Stimulated activated memory B cell treated with anti-CD40 and anti-IgM and Interleukin-4, amounts not matched to agents 10 μg/mL and 1 μg/mL and 100 μg/mL, for 72 hours (primary cell): ENCODE results near the gene DYNLL1.
"Not testable (repeated sequence)": the region's sequence is repeated elsewhere in the genome, so short reads cannot be mapped to it uniquely, and the experiment has no call there.

Source experiments
- ATAC-seq: fragments of 150-1000 bp; cut with Tn5 transposase; 2 replicates; pipeline ENCODE4 v1.10.0; 2021
- H3K27ac Mint-ChIP-seq: one replicate; pipeline ENCODE4 v1.8.0; 2022; ENCODE audit warnings: mild to moderate bottlenecking, mixed read lengths
- H3K27me3 Mint-ChIP-seq: one replicate; pipeline ENCODE4 v1.8.0; 2022; ENCODE audit warnings: mixed read lengths
- H3K36me3 Mint-ChIP-seq: one replicate; pipeline ENCODE4 v1.8.0; 2022; ENCODE audit warnings: mixed read lengths
- H3K4me1 Mint-ChIP-seq: one replicate; pipeline ENCODE4 v1.8.0; 2022; ENCODE audit warnings: mixed read lengths
- H3K4me3 Mint-ChIP-seq: one replicate; pipeline ENCODE4 v1.8.0; 2022; ENCODE audit warnings: mild to moderate bottlenecking, moderate library complexity, mixed read lengths
- H3K9me3 Mint-ChIP-seq: one replicate; pipeline ENCODE4 v1.8.0; 2022; ENCODE audit warnings: mixed read lengths

Gene DYNLL1

GRCh38 chr12:120528861-120529525 lies 33.1 kb downstream of the DYNLL1 start, which contains the start of gene COQ5:
TSS of gene COQ5 (minus strand) at chr12:120529158. CDS start at chr12:120529141, 17 bp downstream.
- Mint-ChIP-seq H3K27me3 (no peaks in the 10 kb centered on the region), H3K4me1 (peaks cover 18% of the 10 kb centered on the region), H3K27ac (peak within 1 kb of the TSS; percentile 97), H3K4me3 (peak within 1 kb of the TSS; percentile 100), H3K9me3 (no peaks in the 10 kb centered on the region), H3K36me3 (no peaks in the 10 kb centered on the region)
- peak; percentile 96 for ATAC-seq

DNA sequence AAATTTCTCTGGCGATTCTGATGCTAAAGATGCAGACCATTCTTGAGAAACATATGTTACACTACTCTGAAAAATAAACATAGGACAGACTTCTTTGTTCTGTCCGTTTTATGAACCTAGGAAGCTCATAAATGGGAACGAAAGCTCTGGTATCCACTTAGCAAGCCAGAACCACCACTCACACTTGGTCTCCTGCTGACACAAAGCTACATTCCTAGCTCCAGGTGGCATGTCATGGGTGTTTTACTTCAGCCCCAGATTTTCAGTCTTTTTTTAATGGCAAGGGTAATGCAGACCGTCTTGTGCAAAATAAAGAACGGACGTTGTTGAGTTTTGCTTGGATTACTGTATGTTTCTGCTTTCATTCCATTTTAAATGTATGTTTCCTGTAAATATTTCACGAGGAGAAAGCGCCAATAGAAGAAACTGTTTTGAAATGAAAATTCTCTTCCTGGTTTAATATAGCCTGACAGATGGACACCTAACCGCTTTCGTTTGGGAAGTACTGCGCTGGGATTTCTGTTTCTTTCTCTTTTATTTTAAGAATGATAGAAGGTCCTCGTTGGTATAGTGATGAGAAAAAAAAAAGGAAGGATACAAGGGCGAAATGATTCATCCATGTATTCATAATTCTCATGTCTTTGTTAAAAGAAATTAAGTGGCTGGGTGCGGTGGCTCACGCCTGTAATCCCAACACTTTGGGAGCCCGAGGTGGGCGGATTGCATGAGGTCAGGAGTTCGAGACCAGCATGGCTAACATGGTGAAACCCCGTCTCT lies 33.9 kb downstream of the DYNLL1 start:
- no peaks in the 10 kb centered on the region for H3K36me3 Mint-ChIP-seq
- ATAC-seq: no peak
- H3K4me1 Mint-ChIP-seq: peaks cover 18% of the 10 kb centered on the region

DNA sequence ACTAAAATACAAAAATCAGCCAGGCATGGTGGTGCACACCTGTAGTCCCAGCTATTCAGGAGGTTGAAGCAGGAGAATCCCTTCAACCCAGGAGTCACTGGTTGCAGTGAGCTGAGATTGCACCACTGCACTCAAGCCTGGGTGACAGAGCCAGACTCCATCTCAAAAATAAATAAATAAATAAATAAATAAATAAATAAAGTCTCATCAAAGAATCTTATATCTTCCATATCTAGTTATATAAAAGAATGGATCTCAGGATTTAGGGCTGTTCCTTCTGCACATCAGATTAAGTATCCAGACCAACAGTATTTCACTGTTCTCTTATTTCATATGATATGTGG lies 34.5 kb downstream of the DYNLL1 start:
- not testable (repeated sequence) for H3K9me3 Mint-ChIP-seq, H3K36me3 Mint-ChIP-seq, ATAC-seq, H3K27ac Mint-ChIP-seq, H3K27me3 Mint-ChIP-seq
- H3K4me3 Mint-ChIP-seq: peak overlapping the region; percentile 100
- H3K4me1 Mint-ChIP-seq: peaks cover 18% of the 10 kb centered on the region

More for the DNA sequence above, 33.9 kb downstream of the DYNLL1 start:
- Mint-ChIP-seq H3K27ac (peak overlapping the region; percentile 97), H3K4me3 (peak overlapping the region; percentile 100), H3K9me3 (no peaks in the 10 kb centered on the region), H3K27me3 (no peaks in the 10 kb centered on the region)

GRCh38 chr12:120532701-120533238 lies 36.9 kb downstream of the DYNLL1 start:
- H3K27ac Mint-ChIP-seq: peak overlapping the region; percentile 24

GRCh38 chr12:120534203-120534702 lies 38.3 kb downstream of the DYNLL1 start, which contains the start of gene RNF10:
TSS of gene RNF10 (plus strand) at chr12:120534356. CDS start at chr12:120534812, 456 bp downstream.
- H3K4me1 Mint-ChIP-seq: peaks cover 47% of the 10 kb centered on the region
- H3K36me3 Mint-ChIP-seq: peaks cover 7% of the 10 kb centered on the region
- no peaks in the 10 kb centered on the region for H3K27me3 Mint-ChIP-seq

More at GRCh38 chr12:120532701-120533238, 36.9 kb downstream of the DYNLL1 start:
- Mint-ChIP-seq H3K9me3 (no peaks in the 10 kb centered on the region), H3K27me3 (no peaks in the 10 kb centered on the region), H3K4me1 (peaks cover 39% of the 10 kb centered on the region), H3K36me3 (peaks cover 7% of the 10 kb centered on the region), H3K4me3 (no peak overlapping the region)
- no peak for ATAC-seq

DNA sequence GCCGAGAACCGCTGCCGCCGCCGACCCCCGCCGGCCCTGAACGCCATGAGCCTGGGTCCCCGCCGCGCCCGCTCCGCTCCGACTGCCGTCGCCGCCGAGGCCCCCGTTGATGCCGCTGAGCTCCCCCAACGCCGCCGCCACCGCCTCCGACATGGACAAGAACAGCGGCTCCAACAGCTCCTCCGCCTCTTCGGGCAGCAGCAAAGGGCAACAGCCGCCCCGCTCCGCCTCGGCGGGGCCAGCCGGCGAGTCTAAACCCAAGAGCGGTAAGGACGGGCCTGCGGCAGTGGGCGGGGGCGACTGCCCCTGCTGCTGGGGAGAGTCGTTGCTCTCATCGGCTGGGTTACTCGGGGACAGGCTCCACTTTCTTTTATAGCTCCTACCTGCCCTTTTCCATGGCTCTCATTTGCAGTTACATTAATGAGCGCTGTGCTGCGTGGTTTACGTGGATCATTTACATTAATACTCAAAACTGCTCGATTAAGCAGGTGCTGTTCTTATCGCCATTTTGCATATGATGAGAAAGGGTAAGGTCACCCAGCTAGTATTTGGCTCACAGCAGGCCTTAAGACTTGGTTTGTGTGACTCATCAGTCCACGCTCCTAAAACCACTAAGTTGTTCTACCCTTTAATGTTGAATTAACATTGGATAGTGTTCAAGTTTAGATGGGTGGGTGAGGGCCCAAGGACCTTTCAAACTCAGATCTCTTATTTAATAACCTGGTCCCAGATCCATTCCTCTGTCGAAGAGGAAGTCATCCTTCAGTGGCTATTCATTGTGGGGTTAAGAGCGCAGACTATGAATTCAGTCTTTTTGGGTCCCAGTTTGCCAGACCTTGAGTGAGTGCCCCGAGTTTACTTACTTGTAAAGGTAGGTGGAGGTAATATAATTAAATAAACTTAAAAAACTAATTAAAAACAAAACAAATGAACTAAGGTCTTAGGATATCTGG lies 39.1 kb downstream of the DYNLL1 start:
- peaks cover 45% of the 10 kb centered on the region for H3K4me1 Mint-ChIP-seq

More at GRCh38 chr12:120534203-120534702, 38.3 kb downstream of the DYNLL1 start, which contains the start of gene RNF10:
- Mint-ChIP-seq H3K27ac (peak within 1 kb of the TSS; percentile 99), H3K4me3 (peak within 1 kb of the TSS; percentile 99), H3K9me3 (no peaks in the 10 kb centered on the region)
- ATAC-seq: peak; percentile 90

GRCh38 chr12:120536064-120536791 lies 40.3 kb downstream of the DYNLL1 start:
- Mint-ChIP-seq H3K4me1 (peaks cover 55% of the 10 kb centered on the region), H3K9me3 (no peaks in the 10 kb centered on the region), H3K36me3 (peaks cover 7% of the 10 kb centered on the region), H3K27me3 (no peaks in the 10 kb centered on the region), H3K4me3 (peak overlapping the region; percentile 99), H3K27ac (peak overlapping the region; percentile 63)
- no peak for ATAC-seq

More for the DNA sequence above, 39.1 kb downstream of the DYNLL1 start:
- Mint-ChIP-seq H3K4me3 (peak overlapping the region; percentile 99), H3K27ac (peak overlapping the region; percentile 99), H3K36me3 (peaks cover 7% of the 10 kb centered on the region), H3K27me3 (no peaks in the 10 kb centered on the region), H3K9me3 (no peaks in the 10 kb centered on the region)
- peak; percentile 73 for ATAC-seq

GRCh38 chr12:120537856-120538220 lies 41.9 kb downstream of the DYNLL1 start:
- H3K36me3 Mint-ChIP-seq: peaks cover 7% of the 10 kb centered on the region
- H3K4me3 Mint-ChIP-seq: peak overlapping the region; percentile 99
- no peak for ATAC-seq
- no peaks in the 10 kb centered on the region for H3K9me3 Mint-ChIP-seq
- H3K27me3 Mint-ChIP-seq: no peaks in the 10 kb centered on the region
- H3K4me1 Mint-ChIP-seq: peaks cover 60% of the 10 kb centered on the region
- H3K27ac Mint-ChIP-seq: peak overlapping the region; percentile 77

DNA sequence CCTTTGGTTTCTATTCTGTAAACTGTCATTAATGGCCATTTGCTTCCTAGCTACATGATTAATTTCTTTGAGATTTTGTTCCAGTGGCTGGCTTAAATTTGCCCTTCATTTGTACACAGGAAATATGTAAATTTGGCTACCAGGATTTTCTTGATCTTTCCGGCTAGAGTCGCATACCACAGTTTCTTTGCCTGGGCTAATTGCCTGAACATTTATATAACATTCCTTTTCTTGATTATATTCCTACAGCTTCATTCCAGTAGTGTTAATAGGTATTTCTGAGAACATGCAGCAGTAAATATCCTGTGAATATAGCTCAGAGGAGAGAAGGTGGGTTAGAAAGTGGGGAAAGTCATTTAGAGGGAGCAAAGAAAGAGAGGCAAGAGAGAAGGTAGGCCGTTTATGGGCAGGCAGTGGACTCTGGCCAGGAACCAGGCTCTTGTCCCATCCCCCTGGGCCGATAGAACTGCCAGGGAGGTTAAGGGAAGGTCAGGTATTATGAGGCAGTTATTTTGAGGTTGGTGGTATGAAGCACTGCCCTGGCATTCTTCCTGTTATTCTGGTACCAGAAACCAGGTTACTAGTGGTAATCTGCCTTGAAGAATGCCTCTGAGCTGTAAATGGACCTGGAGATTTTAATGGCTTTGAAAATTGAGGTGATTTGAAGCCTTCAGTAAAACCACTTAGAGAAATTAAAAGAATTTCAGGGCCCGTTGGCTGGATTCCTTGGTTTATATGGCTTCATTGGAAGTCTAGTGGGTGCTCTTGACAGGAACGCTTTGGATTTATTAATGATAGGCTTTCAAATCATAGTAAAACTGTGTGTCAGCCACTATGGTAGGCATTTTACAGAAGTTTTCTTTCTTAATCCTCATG lies 42.6 kb downstream of the DYNLL1 start:
- peak overlapping the region; percentile 77 for H3K27ac Mint-ChIP-seq
- H3K4me1 Mint-ChIP-seq: peaks cover 60% of the 10 kb centered on the region
- peaks cover 7% of the 10 kb centered on the region for H3K36me3 Mint-ChIP-seq
- ATAC-seq: no peak
- H3K27me3 Mint-ChIP-seq: no peaks in the 10 kb centered on the region
- no peaks in the 10 kb centered on the region for H3K9me3 Mint-ChIP-seq
- H3K4me3 Mint-ChIP-seq: peak overlapping the region; percentile 99

DNA sequence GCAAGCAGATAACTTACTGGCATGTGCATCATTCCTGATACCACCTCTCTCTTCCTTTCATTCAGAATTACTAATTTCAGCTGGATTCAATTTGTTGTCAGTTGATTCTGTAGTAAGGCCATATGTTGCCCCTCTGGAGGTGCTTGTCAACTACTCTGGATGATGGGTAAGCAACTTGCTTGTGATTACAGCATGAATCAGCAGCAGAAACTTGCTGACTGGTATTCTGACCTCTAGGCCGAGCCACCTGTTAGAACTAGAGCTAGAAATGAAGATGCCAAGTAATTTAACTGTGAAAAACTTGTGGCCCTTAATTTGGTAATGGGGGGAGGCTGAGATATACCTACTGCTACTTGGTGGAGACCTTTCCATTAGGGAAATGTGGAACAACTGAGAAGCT lies 43.4 kb downstream of the DYNLL1 start:
- no peak for ATAC-seq
- H3K27ac Mint-ChIP-seq: peak overlapping the region; percentile 77
- peaks cover 7% of the 10 kb centered on the region for H3K36me3 Mint-ChIP-seq
- no peak overlapping the region for H3K4me3 Mint-ChIP-seq
- H3K4me1 Mint-ChIP-seq: peaks cover 67% of the 10 kb centered on the region
- no peaks in the 10 kb centered on the region for H3K9me3 Mint-ChIP-seq
- H3K27me3 Mint-ChIP-seq: no peaks in the 10 kb centered on the region

GRCh38 chr12:120540445-120540844 lies 44.5 kb downstream of the DYNLL1 start:
- Mint-ChIP-seq H3K4me3 (no peak overlapping the region), H3K27ac (no peak overlapping the region), H3K36me3 (peaks cover 7% of the 10 kb centered on the region), H3K27me3 (no peaks in the 10 kb centered on the region), H3K9me3 (no peaks in the 10 kb centered on the region), H3K4me1 (peaks cover 67% of the 10 kb centered on the region)
- ATAC-seq: no peak

DNA sequence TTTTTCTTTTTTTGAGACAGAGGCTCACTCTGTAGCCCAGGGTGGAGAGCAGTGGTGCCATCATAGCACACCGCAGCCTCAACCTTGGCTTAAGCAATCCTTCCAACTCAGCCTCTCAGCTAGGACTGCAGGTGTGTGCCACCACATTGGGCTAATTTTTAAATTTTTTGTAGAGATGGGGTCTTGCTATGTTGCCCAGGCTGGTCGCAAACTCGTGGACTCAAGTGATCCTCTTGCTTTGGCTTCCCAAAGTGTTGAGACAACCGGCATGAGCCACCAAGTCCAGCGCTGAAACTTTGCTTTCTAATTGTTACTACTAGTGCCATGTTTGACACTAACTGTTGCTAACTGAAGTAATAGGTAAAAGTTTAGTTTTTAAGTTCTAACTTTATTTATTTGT lies 46.3 kb downstream of the DYNLL1 start:
- no peaks in the 10 kb centered on the region for H3K27me3 Mint-ChIP-seq
- peaks cover 2% of the 10 kb centered on the region for H3K36me3 Mint-ChIP-seq
- no peak for ATAC-seq
- H3K4me1 Mint-ChIP-seq: peaks cover 50% of the 10 kb centered on the region
- no peak overlapping the region for H3K4me3 Mint-ChIP-seq
- H3K9me3 Mint-ChIP-seq: no peaks in the 10 kb centered on the region
- H3K27ac Mint-ChIP-seq: no peak overlapping the region

GRCh38 chr12:120544691-120545090 lies 48.8 kb downstream of the DYNLL1 start:
- Mint-ChIP-seq H3K9me3 (no peaks in the 10 kb centered on the region), H3K27me3 (no peaks in the 10 kb centered on the region), H3K36me3 (no peaks in the 10 kb centered on the region), H3K4me1 (peaks cover 28% of the 10 kb centered on the region), H3K27ac (no peak overlapping the region), H3K4me3 (no peak overlapping the region)
- ATAC-seq: no peak
